ENCODE results near the gene ERBB4.
"Not testable (repeated sequence)": the region's sequence is repeated elsewhere in the genome, so short reads cannot be mapped to it uniquely, and the experiment has no call there.

The ERBB4 gene

DNA sequence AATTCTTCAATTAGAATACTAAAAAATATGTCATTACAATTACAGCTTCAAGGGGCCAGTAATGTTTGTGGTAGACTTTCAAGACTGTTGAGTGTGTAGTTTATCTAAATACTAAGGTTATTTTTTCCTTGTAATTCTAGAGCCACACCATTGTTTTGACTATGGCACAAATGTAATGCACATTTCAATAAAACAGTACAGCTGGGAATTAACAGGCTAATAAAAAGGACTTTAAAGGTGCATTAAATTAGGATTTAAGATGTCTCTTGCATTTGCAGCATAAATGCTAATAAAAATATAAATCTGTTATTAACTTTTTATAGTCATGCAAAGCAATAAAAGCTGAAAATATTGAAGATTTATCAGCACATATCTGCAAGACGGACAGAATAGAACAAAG, 344.8 kb downstream of the ERBB4 start:
- FAIRE-seq (no peak), DNase-seq (ENCODE audit: insufficient read length, low spot score) (no peak)
- TF ChIP-seq PAX5 (IDR thresholded peaks at IDR 0.05; ENCODE audit: insufficient read depth, low read length, severe bottlenecking) (no peak), SPI1 (IDR thresholded peaks at IDR 0.05; ENCODE audit: low read depth, low read length) (no peak), POU2F2 (IDR thresholded peaks at IDR 0.05; ENCODE audit: low read depth, low read length) (no peak), TAF1 (IDR thresholded peaks at IDR 0.05; ENCODE audit: low read depth, low read length) (no peak), POLR2A (IDR thresholded peaks at IDR 0.05; ENCODE audit: low read depth, low read length) (no peak)

DNA sequence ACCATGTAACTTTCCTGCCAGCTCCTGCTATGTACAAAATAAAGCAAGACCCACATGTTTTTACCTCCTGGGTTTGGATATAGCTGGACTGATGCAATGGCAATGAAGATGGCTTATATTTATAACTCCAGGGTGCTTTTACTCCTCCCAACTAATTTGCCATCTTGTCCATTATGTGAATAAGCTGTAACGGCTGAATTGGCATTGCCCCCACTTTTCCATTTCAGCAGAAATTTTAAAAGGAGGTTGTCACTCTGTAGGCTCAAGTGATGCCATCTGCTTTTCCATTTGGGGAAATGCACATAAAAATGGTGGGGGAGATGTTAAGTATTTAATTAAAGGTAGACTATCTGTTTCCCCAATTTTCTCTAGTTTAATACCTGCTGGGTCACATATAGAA, 345.5 kb downstream of the ERBB4 start:
- no peak for TF ChIP-seq POLR2AphosphoS5 (IDR thresholded peaks at IDR 0.05; ENCODE audit: low read depth, low read length)
- no peak for TF ChIP-seq POLR2A (IDR thresholded peaks at IDR 0.05; ENCODE audit: low read depth, low read length)
- no peak for TF ChIP-seq SPI1 (IDR thresholded peaks at IDR 0.05; ENCODE audit: low read depth, low read length)
- TF ChIP-seq TAF1 (IDR thresholded peaks at IDR 0.05; ENCODE audit: low read depth, low read length) = no peak
- no peak for TF ChIP-seq PAX5 (IDR thresholded peaks at IDR 0.05; ENCODE audit: insufficient read depth, low read length, severe bottlenecking)
- TF ChIP-seq POU2F2 (IDR thresholded peaks at IDR 0.05; ENCODE audit: low read depth, low read length) = no peak
- DNase-seq (ENCODE audit: insufficient read length, low spot score) = no peak
- FAIRE-seq = no peak

DNA sequence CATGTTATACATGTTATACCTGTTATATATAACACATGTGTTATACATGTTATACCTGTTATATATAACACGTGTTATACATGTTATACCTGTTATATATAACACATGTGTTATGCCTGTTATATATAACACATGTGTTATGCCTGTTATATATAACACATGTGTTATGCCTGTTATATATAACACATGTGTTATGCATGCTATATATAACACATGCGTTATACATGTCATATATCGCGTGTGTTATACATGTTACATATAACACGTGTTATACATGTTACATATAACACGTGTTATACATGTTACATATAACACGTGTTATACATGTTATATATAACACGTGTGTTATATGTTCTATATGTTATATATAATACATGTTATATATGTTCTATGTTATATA, 347.2 kb downstream of the ERBB4 start:
- not testable (repeated sequence) for FAIRE-seq

DNA sequence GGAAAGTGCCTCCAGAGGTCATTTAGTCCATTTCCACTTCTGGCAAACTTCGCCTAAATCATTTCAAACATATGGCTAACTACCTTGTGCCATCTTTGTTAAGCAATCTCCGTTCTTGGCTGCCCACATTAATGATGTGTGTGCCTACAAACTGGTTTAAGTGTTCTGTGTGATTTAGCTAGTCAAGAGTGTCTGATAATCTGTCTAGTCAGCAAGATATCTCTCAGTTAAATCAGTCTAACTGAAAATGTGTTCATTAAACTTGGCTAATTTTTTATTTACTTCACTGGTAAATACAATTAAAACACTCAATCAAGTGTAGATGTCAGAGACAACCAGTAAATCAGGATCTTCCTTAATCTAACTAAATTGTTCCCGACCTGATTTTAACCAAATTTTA, 352.4 kb downstream of the ERBB4 start:
- TF ChIP-seq TAF1 (IDR thresholded peaks at IDR 0.05; ENCODE audit: low read depth, low read length) (no peak), PAX5 (IDR thresholded peaks at IDR 0.05; ENCODE audit: insufficient read depth, low read length, severe bottlenecking) (no peak), POLR2AphosphoS5 (IDR thresholded peaks at IDR 0.05; ENCODE audit: low read depth, low read length) (no peak), POU2F2 (IDR thresholded peaks at IDR 0.05; ENCODE audit: low read depth, low read length) (no peak), POLR2A (IDR thresholded peaks at IDR 0.05; ENCODE audit: low read depth, low read length) (no peak), SPI1 (IDR thresholded peaks at IDR 0.05; ENCODE audit: low read depth, low read length) (no peak)
- no peak for FAIRE-seq
- DNase-seq (ENCODE audit: insufficient read length, low spot score) = no peak

More for the DNA sequence above, 347.2 kb downstream of the ERBB4 start:
- DNase-seq (ENCODE audit: insufficient read length, low spot score) = not testable (repeated sequence)

DNA sequence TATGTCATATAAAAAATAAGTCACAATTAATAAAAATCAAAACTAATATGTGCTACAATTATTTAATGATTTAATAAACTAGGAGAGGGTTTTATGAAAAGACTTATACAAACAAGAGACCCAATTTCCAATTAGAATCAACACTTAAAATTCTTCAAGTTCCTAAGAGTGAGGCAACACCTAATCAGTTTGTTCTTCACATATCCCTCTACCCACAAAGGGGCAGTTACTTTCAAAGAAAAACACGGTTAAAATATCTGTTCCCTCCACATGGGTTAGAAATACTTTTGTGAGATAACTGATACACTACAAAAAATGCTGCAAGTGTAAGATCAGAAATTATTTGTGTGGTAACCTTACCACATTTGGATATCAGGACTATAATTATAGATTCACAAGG, 357.0 kb downstream of the ERBB4 start:
- no peak for TF ChIP-seq POLR2A (IDR thresholded peaks at IDR 0.05; ENCODE audit: low read depth, low read length)
- no peak for TF ChIP-seq PAX5 (IDR thresholded peaks at IDR 0.05; ENCODE audit: insufficient read depth, low read length, severe bottlenecking)
- FAIRE-seq (no peak), DNase-seq (ENCODE audit: insufficient read length, low spot score) (no peak)

DNA sequence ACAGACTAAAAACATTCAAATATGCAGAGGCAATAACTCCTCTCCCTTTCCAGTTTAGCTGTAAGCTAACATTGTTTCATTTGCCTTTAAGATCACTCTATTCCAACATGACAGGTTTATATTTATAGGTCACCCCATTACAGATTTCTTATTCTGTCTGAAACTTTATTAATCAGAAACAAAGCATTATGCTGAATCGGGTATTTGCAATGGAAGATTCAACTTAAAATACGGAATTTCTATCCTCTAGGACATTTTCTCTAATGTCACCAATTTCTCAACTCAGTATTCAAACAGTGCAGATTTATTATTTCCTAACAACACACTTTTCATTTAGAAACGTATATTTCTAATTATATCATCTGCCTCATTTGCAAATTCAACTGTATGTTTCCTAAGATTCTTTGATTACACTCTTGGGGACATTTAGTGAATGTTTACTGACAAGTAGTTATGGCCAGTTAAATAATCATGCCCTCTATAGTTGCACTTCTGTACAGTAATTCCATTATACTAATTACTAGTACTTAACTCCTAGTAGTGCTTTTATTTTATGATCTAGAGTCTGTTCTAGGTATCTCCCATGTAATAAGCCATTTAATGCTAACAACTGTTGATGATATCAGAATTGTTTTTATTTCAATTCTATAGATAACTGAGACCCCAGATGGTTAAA, 358.1 kb downstream of the ERBB4 start:
- TF ChIP-seq POLR2A (IDR thresholded peaks at IDR 0.05; ENCODE audit: low read depth, low read length) = no peak
- no peak for TF ChIP-seq SPI1 (IDR thresholded peaks at IDR 0.05; ENCODE audit: low read depth, low read length)
- no peak for TF ChIP-seq POU2F2 (IDR thresholded peaks at IDR 0.05; ENCODE audit: low read depth, low read length)
- TF ChIP-seq POLR2AphosphoS5 (IDR thresholded peaks at IDR 0.05; ENCODE audit: low read depth, low read length) = no peak
- no peak for TF ChIP-seq PAX5 (IDR thresholded peaks at IDR 0.05; ENCODE audit: insufficient read depth, low read length, severe bottlenecking)
- no peak for TF ChIP-seq TAF1 (IDR thresholded peaks at IDR 0.05; ENCODE audit: low read depth, low read length)
- no peak for FAIRE-seq

DNA sequence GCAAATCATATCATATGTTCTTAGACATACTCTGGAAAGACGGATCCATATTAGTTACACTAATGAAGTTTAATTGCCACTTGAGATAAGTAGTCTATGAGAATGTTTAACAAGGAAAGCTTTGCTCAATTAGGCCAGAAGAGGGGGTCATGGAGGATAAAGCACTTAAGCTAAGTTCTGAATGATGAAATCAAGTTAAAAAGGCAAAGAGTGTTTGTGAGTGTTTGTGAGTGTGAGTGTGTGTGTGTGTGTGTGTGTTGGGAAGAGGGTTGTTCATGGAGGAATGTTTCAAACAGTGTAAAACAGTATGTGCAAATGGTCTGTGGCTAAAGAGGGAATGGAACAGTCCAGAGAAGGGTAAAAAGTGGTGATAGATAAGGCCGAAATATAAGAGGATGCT, 360.9 kb downstream of the ERBB4 start:
- no peak for TF ChIP-seq PAX5 (IDR thresholded peaks at IDR 0.05; ENCODE audit: insufficient read depth, low read length, severe bottlenecking)
- TF ChIP-seq POU2F2 (IDR thresholded peaks at IDR 0.05; ENCODE audit: low read depth, low read length) = no peak
- TF ChIP-seq POLR2AphosphoS5 (IDR thresholded peaks at IDR 0.05; ENCODE audit: low read depth, low read length) = no peak
- TF ChIP-seq TAF1 (IDR thresholded peaks at IDR 0.05; ENCODE audit: low read depth, low read length) = no peak
- TF ChIP-seq SPI1 (IDR thresholded peaks at IDR 0.05; ENCODE audit: low read depth, low read length) = no peak
- TF ChIP-seq POLR2A (IDR thresholded peaks at IDR 0.05; ENCODE audit: low read depth, low read length) = no peak
- DNase-seq (ENCODE audit: insufficient read length, low spot score) = no peak
- FAIRE-seq = no peak

More for the DNA sequence above, 358.1 kb downstream of the ERBB4 start:
- no peak for DNase-seq (ENCODE audit: insufficient read length, low spot score)

DNA sequence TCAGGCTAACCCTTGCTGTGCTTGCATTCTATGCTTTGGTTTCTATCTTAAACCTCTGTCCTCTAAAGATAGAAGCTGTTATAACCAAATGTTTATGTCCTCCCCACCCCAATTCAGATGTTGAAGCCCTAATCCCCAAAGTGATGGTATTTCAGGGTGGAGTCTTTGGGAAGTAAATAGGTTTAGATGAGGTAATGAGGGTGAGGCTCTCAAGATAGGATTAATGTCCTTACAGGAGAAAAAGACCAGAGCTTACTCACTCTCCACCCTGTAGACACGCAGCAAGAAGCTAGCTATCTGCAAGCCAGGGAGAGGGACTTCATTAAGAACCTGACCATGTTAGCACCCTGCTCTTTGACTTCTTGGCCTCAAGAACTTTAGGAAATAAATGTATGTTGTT, 362.5 kb downstream of the ERBB4 start:
- FAIRE-seq = no peak
- TF ChIP-seq POLR2A (IDR thresholded peaks at IDR 0.05; ENCODE audit: low read depth, low read length) = no peak
- no peak for DNase-seq (ENCODE audit: insufficient read length, low spot score)

DNA sequence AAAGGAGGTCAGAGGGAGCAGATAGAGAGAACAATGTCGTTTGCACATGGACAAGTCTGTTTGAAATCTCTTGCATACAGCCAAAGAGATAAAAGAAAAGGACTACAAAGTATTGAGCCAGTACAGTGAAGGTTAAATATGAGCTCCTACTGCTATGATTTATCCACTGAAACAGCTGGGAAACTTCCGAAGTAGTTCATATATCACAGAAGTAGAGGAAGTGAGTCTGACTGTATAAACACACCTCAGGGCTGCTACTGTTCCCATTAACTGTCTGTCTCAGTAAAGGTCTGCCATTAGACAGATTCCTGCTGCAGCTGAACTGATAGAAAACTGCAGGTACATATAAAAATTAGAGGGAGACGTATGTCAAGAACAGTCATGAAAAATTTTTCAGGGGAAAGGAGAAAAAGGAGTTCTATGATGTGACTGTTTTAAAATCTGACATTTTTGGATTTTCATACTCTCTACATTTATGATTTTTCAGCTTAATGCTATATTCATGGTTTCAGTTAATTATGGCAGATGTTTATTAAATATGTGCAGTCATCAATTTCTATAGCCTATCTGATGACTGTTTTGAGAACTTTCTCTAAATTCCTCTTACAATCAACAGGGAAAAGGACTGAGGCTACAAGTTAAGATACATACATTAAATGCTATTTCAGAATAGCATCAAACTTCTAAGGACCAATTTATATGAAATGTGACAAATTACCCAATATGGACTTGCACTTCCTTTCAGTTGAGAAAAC, 364.7 kb downstream of the ERBB4 start:
- TF ChIP-seq SPI1 (IDR thresholded peaks at IDR 0.05; ENCODE audit: low read depth, low read length) (no peak), POLR2AphosphoS5 (IDR thresholded peaks at IDR 0.05; ENCODE audit: low read depth, low read length) (no peak), PAX5 (IDR thresholded peaks at IDR 0.05; ENCODE audit: insufficient read depth, low read length, severe bottlenecking) (no peak), POLR2A (IDR thresholded peaks at IDR 0.05; ENCODE audit: low read depth, low read length) (no peak), TAF1 (IDR thresholded peaks at IDR 0.05; ENCODE audit: low read depth, low read length) (no peak), POU2F2 (IDR thresholded peaks at IDR 0.05; ENCODE audit: low read depth, low read length) (no peak)
- DNase-seq (ENCODE audit: insufficient read length, low spot score) = no peak
- no peak for FAIRE-seq

DNA sequence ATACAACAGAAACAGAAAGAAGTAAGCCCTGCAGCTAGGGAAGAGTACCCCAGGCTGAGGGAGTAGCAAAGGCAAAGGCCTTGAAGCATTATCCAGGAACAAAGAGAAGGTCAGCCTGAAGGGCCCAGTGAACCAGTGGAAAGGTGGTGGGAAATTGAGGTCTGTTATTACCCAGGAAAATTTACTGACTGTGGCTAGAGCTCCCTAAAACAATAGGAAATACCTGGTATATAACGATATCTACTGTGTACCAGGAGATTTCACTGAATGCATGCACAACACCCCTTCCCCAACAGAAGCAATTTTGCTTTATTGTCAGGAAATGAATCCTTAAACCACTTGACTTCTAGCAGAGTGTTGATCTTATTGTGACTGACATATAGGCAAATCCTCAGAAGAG, 365.3 kb downstream of the ERBB4 start:
- no peak for DNase-seq (ENCODE audit: insufficient read length, low spot score)
- FAIRE-seq = no peak
- TF ChIP-seq POU2F2 (IDR thresholded peaks at IDR 0.05; ENCODE audit: low read depth, low read length) (no peak), SPI1 (IDR thresholded peaks at IDR 0.05; ENCODE audit: low read depth, low read length) (no peak), POLR2A (IDR thresholded peaks at IDR 0.05; ENCODE audit: low read depth, low read length) (no peak), PAX5 (IDR thresholded peaks at IDR 0.05; ENCODE audit: insufficient read depth, low read length, severe bottlenecking) (no peak), POLR2AphosphoS5 (IDR thresholded peaks at IDR 0.05; ENCODE audit: low read depth, low read length) (no peak), TAF1 (IDR thresholded peaks at IDR 0.05; ENCODE audit: low read depth, low read length) (no peak)

All from GM12891 (cell line).